Upper lobe of left lung (tissue), 6 donors: ENCODE data around the gene MYBPHL. TPM values are rescaled to one million over a fixed set of nuclear protein-coding genes. Genes with fewer than 3 reads are reported as not detected.

Experiments used
- ATAC-seq, 2 donors: fragments of 200-7000 bp; cut with Tn5 transposase; one replicate each; pipeline ENCODE4 v1.9.1; 2022; ENCODE audit warnings: mild to moderate bottlenecking in 2 of 2, moderate library complexity in 2 of 2; ENCODE audit not compliant: low FRiP score in 2 of 2
- DNase-seq, 2 donors: peaks; one replicate each; pipeline ENCODE4 v3.0.0-alpha.2; 2019 to 2020
- H3K27ac ChIP-seq, 4 donors: fragments of 200-600 bp; sonication (generic); one replicate each; pipeline ENCODE4 v1.5.1; 2016 to 2019
- H3K27me3 ChIP-seq, 4 donors: fragments of 200-600 bp; sonication (generic); one replicate each; pipeline ENCODE4 v1.5.1; 2017 to 2019
- H3K36me3 ChIP-seq, 4 donors: fragments of 200-600 bp; sonication (generic); one replicate each; pipeline ENCODE4 v1.5.1; 2016 to 2019
- H3K4me1 ChIP-seq, 4 donors: fragments of 200-600 bp; sonication (generic); one replicate each; pipeline ENCODE4 v1.5.1; 2018 to 2019
- H3K4me3 ChIP-seq, 4 donors: fragments of 200-600 bp; sonication (generic); one replicate each; pipeline ENCODE4 v1.5.1; 2017 to 2019; ENCODE audit warnings: mild to moderate bottlenecking in 2 of 4, moderate library complexity in 1 of 4
- H3K9me3 ChIP-seq, 4 donors: fragments of 200-600 bp; sonication (generic); one replicate each; pipeline ENCODE4 v1.5.1; 2018 to 2019
- EP300 ChIP-seq, 4 donors: sonication (generic); formaldehyde crosslinking; IDR thresholded peaks; one replicate each; pipeline ENCODE4 v1.5.1; 2017; ENCODE audit warnings: antibody characterized with exemption in 4 of 4, control low read depth in 2 of 4
- POLR2A ChIP-seq, 4 donors: fragments of 450-650 bp; IDR thresholded peaks; one replicate each; pipeline ENCODE4 v1.5.1; 2016 to 2017; ENCODE audit warnings: antibody characterized with exemption in 4 of 4, mild to moderate bottlenecking in 2 of 4
- POLR2AphosphoS5 ChIP-seq, 2 donors: sonication (generic); formaldehyde crosslinking; IDR thresholded peaks; one replicate each; pipeline ENCODE4 v1.5.1; 2017; ENCODE audit warnings: antibody characterized with exemption in 2 of 2
- WGBS, 2 donors: methylation state at CpG; one replicate each; pipeline ENCODE4 v1.1.5; 2017 to 2018; 5-methylcytosine and 5-hydroxymethylcytosine counted together
- total RNA-seq, 6 donors: library from RNA; depleted of rRNA in 4 of 6; stranded (reverse); fragments of >200 nt in 4 of 6; gene quantifications; one replicate each; pipeline versions ENCODE4 v1.1.0 to v1.2.1, GENCODE V29; 2016 to 2021
- TF ChIP-seq, protein P1 (sequence below), 6 experiments: fragments of 450-650 bp in 4 of 6; fragments of 200-600 bp in 2 of 6; sonication (generic) in 2 of 6; IDR thresholded peaks; one replicate each; pipeline ENCODE4 v1.5.1; 2016 to 2019; ENCODE audit warnings: antibody characterized with exemption in 6 of 6
- donor health status: DM: no; HTN: no; CAD: no; lungs with moderate emphysema.
- donor health status: DM: no; HTN: yes; CAD: no; lungs with severe emphysema.

The MYBPHL gene
- total RNA-seq, 6 donors from 2014 or later = 1.8 to 8.6 (median 3.1) TPM; not detected in 1

GRCh38 chr1:109295712-109296415, 10.9 kb downstream of the MYBPHL start:
- ATAC-seq = no peak
- Histone ChIP-seq H3K4me1 (peaks cover 21 to 29% (median 25%) of the 10 kb centered on the region in 4 donors), H3K27me3 (no peaks in the 10 kb centered on the region), H3K4me3 (no peak overlapping the region), H3K9me3 (no peaks in the 10 kb centered on the region), H3K36me3 (no peaks in the 10 kb centered on the region), H3K27ac (no peak overlapping the region)
- 82 to 84% methylated on average over 12 of the region's 12 CpGs for WGBS, 2 donors
- TF ChIP-seq, protein P1, sequence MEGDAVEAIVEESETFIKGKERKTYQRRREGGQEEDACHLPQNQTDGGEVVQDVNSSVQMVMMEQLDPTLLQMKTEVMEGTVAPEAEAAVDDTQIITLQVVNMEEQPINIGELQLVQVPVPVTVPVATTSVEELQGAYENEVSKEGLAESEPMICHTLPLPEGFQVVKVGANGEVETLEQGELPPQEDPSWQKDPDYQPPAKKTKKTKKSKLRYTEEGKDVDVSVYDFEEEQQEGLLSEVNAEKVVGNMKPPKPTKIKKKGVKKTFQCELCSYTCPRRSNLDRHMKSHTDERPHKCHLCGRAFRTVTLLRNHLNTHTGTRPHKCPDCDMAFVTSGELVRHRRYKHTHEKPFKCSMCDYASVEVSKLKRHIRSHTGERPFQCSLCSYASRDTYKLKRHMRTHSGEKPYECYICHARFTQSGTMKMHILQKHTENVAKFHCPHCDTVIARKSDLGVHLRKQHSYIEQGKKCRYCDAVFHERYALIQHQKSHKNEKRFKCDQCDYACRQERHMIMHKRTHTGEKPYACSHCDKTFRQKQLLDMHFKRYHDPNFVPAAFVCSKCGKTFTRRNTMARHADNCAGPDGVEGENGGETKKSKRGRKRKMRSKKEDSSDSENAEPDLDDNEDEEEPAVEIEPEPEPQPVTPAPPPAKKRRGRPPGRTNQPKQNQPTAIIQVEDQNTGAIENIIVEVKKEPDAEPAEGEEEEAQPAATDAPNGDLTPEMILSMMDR (IDR thresholded peaks at IDR 0.05) = no peak
- TF ChIP-seq POLR2AphosphoS5 (IDR thresholded peaks at IDR 0.05) = no peak
- no peak for TF ChIP-seq EP300 (IDR thresholded peaks at IDR 0.05)
- TF ChIP-seq POLR2A (IDR thresholded peaks at IDR 0.05) = no peak
- no peak for DNase-seq

DNA sequence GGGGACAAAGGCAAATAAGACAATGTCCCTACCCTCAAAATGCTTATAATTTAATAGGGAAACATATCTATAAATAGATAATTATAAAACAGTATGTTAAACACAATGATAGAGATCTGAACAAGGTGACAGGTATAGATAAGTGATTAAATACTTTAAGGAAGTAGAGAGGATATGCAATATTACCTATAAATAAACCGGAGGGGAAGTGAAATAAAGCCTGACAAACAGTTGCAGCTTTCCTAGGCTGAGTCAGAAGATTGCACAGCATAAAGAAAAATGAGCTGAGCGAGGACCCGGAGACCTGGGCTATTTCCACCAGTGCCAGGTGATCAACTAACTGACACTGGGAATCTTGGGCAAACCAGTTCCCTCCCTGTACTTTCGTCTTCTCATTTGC, 12.3 kb downstream of the MYBPHL start:
- ATAC-seq = no peak
- WGBS, 2 donors = 41 to 50% methylated on average over 4 of the region's 4 CpGs

DNA sequence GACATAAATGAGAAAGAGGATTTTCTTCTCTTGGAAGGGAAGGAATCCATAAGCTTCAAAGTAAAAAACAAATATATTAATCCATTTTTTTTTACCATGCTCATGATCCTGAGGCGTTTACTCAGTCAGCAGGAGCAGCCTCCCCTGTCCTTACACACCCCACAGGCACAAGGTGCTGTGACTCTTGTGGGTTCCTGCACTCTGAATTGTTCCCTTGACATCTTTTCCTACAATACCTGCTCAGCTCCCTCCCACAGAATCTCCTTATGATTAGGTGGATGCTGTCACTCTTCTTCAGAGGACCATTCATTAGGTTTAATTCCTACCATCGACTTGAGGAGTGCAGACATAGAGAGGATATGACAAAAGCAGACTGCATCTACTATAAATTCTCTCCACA, 13.8 kb downstream of the MYBPHL start:
- ATAC-seq = no peak
- no peaks in the 10 kb centered on the region for H3K9me3 ChIP-seq
- TF ChIP-seq POLR2AphosphoS5 (IDR thresholded peaks at IDR 0.05) (no peak), EP300 (IDR thresholded peaks at IDR 0.05) (no peak), POLR2A (IDR thresholded peaks at IDR 0.05) (no peak)
- TF ChIP-seq, protein P1 (IDR thresholded peaks at IDR 0.05) = no peak

More for the DNA sequence above, 12.3 kb downstream of the MYBPHL start:
- H3K9me3 ChIP-seq = no peaks in the 10 kb centered on the region
- no peaks in the 10 kb centered on the region for H3K36me3 ChIP-seq
- no peak overlapping the region for H3K27ac ChIP-seq
- no peaks in the 10 kb centered on the region for H3K27me3 ChIP-seq
- TF ChIP-seq POLR2AphosphoS5 (IDR thresholded peaks at IDR 0.05) (no peak), POLR2A (IDR thresholded peaks at IDR 0.05) (no peak), EP300 (IDR thresholded peaks at IDR 0.05) (no peak)
- TF ChIP-seq, protein P1 (IDR thresholded peaks at IDR 0.05) = no peak
- peaks cover 14 to 24% (median 19%) of the 10 kb centered on the region in 4 donors for H3K4me1 ChIP-seq
- DNase-seq = no peak
- H3K4me3 ChIP-seq = no peak overlapping the region

DNA sequence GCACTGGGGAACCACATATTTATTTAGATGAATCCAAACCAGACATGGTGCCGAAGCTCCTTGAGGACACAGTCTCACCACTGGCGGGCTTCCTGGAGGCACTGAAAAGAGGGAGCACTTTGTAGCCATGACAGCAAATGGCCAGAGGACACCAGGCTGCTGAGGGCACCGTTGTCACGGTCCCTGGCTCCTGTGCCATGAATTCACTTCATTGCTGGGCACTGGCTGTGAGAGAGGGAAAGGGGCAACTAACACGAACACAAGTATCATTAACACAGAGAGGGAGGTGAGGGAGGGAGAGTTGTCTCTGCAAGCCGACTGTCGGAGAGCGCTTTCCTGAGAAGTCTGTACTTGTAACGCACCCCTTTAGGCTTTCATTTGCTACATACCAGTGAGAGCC, 14.4 kb downstream of the MYBPHL start:
- no peak for ATAC-seq
- no peaks in the 10 kb centered on the region for H3K9me3 ChIP-seq
- H3K36me3 ChIP-seq = no peaks in the 10 kb centered on the region
- H3K4me1 ChIP-seq = peaks cover 0 to 10% (median 4%) of the 10 kb centered on the region in 4 donors
- 77 to 85% methylated on average over 9 of the region's 9 CpGs for WGBS, 2 donors
- DNase-seq = no peak
- no peak for TF ChIP-seq POLR2A (IDR thresholded peaks at IDR 0.05)
- no peak for TF ChIP-seq EP300 (IDR thresholded peaks at IDR 0.05)
- no peak for TF ChIP-seq POLR2AphosphoS5 (IDR thresholded peaks at IDR 0.05)
- TF ChIP-seq, protein P1 (IDR thresholded peaks at IDR 0.05) = no peak
- no peaks in the 10 kb centered on the region for H3K27me3 ChIP-seq
- no peak overlapping the region for H3K4me3 ChIP-seq
- H3K27ac ChIP-seq = no peak overlapping the region

More for the DNA sequence above, 13.8 kb downstream of the MYBPHL start:
- H3K36me3 ChIP-seq = no peaks in the 10 kb centered on the region
- no peaks in the 10 kb centered on the region for H3K27me3 ChIP-seq
- no peak overlapping the region for H3K4me3 ChIP-seq
- H3K4me1 ChIP-seq = peaks cover 0 to 10% (median 5%) of the 10 kb centered on the region in 4 donors
- 79 to 80% methylated on average over 2 of the region's 2 CpGs for WGBS, 2 donors
- H3K27ac ChIP-seq = no peak overlapping the region
- DNase-seq = no peak

- WGBS, 2 donors = 32 to 56% methylated on average over 3 to 6 of the region's 6 CpGs
- ATAC-seq (peak; percentile 44 to 57), DNase-seq (peak in 1 of 2 donors; percentile 82)
- TF ChIP-seq POLR2AphosphoS5 (IDR thresholded peaks at IDR 0.05) (no peak), POLR2A (IDR thresholded peaks at IDR 0.05) (no peak), EP300 (IDR thresholded peaks at IDR 0.05) (no peak)
- TF ChIP-seq, protein P1 (IDR thresholded peaks at IDR 0.05) = no peak
- Histone ChIP-seq H3K4me1 (peaks cover 0 to 10% (median 4%) of the 10 kb centered on the region in 4 donors), H3K27ac (peak overlapping the region in 2 of 4 donors; percentile 44 to 48), H3K4me3 (no peak overlapping the region), H3K36me3 (no peaks in the 10 kb centered on the region), H3K27me3 (no peaks in the 10 kb centered on the region), H3K9me3 (no peaks in the 10 kb centered on the region)
Observed at GRCh38 chr1:109290998-109291397, 15.8 kb downstream of the MYBPHL start.
